Stromal cell of bone marrow (primary cell): ENCODE results near the gene DICER1.

Experiments
- DNase-seq: peaks from one replicate; pipeline ENCODE4 v3.0.0-alpha.2; 2012; ENCODE audit warnings: low read depth

The DICER1 gene

GRCh38 chr14:95038521-95039250 is 118.6 kb downstream of the DICER1 start:
- no peak for DNase-seq

DNA sequence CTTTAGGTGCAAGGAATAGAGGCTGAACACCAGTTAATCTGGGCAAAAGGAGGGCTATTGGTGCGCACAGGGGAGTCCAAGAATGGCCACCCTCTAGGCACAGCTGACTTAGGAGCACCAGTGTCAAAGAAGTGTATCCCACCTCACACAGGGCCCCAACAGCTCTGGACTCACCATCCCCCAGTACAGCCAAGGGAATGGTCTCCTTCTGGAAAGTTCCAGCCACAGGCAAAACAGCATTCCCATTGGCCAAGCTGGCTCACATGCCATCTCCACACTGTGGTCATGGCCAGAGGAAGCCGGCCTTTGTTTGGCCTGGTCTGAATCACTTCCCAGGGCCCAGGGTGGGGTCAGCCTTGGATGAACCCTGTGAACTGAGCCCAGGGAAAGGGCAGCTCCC is 120.1 kb downstream of the DICER1 start:
- DNase-seq: no peak
